Glutamatergic neuron (in vitro differentiated cells): Measurements from ENCODE around the gene UBC. TPM values are rescaled to one million over a fixed set of nuclear protein-coding genes. Genes with fewer than 3 reads are reported as not detected.
A peak's percentile ranks its signal among the peaks of the same experiment; 100 is the strongest.

Source experiments
- DNase-seq: peaks from one replicate; pipeline ENCODE4 v3.0.0; 2022
- H3K27ac Mint-ChIP-seq: one replicate; pipeline ENCODE4 v1.8.0; 2020; ENCODE audit warnings: mild to moderate bottlenecking, mixed read lengths, inconsistent platforms; ENCODE audit not compliant: unreplicated experiment
- H3K27me3 Mint-ChIP-seq: one replicate; pipeline ENCODE4 v1.8.0; 2020; ENCODE audit warnings: mild to moderate bottlenecking, moderate library complexity, mixed read lengths, inconsistent platforms; ENCODE audit not compliant: unreplicated experiment
- H3K36me3 Mint-ChIP-seq: one replicate; pipeline ENCODE4 v1.8.0; 2020; ENCODE audit warnings: mild to moderate bottlenecking, mixed read lengths, inconsistent platforms; ENCODE audit not compliant: unreplicated experiment
- H3K4me1 Mint-ChIP-seq: one replicate; pipeline ENCODE4 v1.8.0; 2020; ENCODE audit warnings: mild to moderate bottlenecking, low read depth, mixed read lengths, inconsistent platforms; ENCODE audit not compliant: unreplicated experiment
- H3K4me3 Mint-ChIP-seq: one replicate; pipeline ENCODE4 v1.8.0; 2020; ENCODE audit warnings: mild to moderate bottlenecking, mixed read lengths, inconsistent platforms; ENCODE audit not compliant: unreplicated experiment
- H3K9me3 Mint-ChIP-seq: one replicate; pipeline ENCODE4 v1.8.0; 2020; ENCODE audit warnings: mild to moderate bottlenecking, moderate library complexity, mixed read lengths, inconsistent platforms; ENCODE audit not compliant: unreplicated experiment
- CTCF ChIP-seq: fragments of 200-600 bp; sonication (generic); IDR thresholded peaks from one replicate; pipeline ENCODE4 v1.5.0; 2021; ENCODE audit not compliant: partially characterized antibody, unreplicated experiment
- total RNA-seq: library from RNA; stranded (reverse); fragmentation: NEBNext Ultra II Directional; extraction: Animal tissue kit (Norgen Biotek cat#: 25700); gene quantifications from one replicate; pipeline ENCODE4 v1.2.1, GENCODE V29; 2021; ENCODE audit not compliant: unreplicated experiment

UBC gene
- total RNA-seq, 1 donor from 2014 or later: 966 TPM

- TF ChIP-seq CTCF: no peak
- peaks cover 6% of the 10 kb centered on the region for H3K27me3 Mint-ChIP-seq
- H3K4me3 Mint-ChIP-seq: no peak overlapping the region
- H3K4me1 Mint-ChIP-seq: peaks cover 15% of the 10 kb centered on the region
- no peak for DNase-seq
- H3K36me3 Mint-ChIP-seq: no peaks in the 10 kb centered on the region
- H3K27ac Mint-ChIP-seq: no peak overlapping the region
- H3K9me3 Mint-ChIP-seq: peaks cover 8% of the 10 kb centered on the region
These were observed 47.5 kb downstream of the UBC start for GRCh38 chr12:124866883-124867400.

- DNase-seq: no peak
- Mint-ChIP-seq H3K9me3 (peaks cover 6% of the 10 kb centered on the region), H3K27me3 (peaks cover 4% of the 10 kb centered on the region), H3K4me3 (no peak overlapping the region), H3K27ac (no peak overlapping the region), H3K36me3 (no peaks in the 10 kb centered on the region), H3K4me1 (peaks cover 19% of the 10 kb centered on the region)
- no peak for TF ChIP-seq CTCF
These were observed 48.1 kb downstream of the UBC start for GRCh38 chr12:124866195-124866882.

- no peak for DNase-seq
- peaks cover 6% of the 10 kb centered on the region for H3K9me3 Mint-ChIP-seq
- peaks cover 18% of the 10 kb centered on the region for H3K4me1 Mint-ChIP-seq
- H3K36me3 Mint-ChIP-seq: no peaks in the 10 kb centered on the region
- H3K4me3 Mint-ChIP-seq: no peak overlapping the region
- H3K27ac Mint-ChIP-seq: no peak overlapping the region
- TF ChIP-seq CTCF: no peak
- peaks cover 4% of the 10 kb centered on the region for H3K27me3 Mint-ChIP-seq
These were observed 48.7 kb downstream of the UBC start for GRCh38 chr12:124865728-124866127.

- peak overlapping the region; percentile 23 for H3K27ac Mint-ChIP-seq
- DNase-seq: no peak
- TF ChIP-seq CTCF: no peak
- H3K36me3 Mint-ChIP-seq: no peaks in the 10 kb centered on the region
- H3K9me3 Mint-ChIP-seq: peaks cover 6% of the 10 kb centered on the region
- peaks cover 23% of the 10 kb centered on the region for H3K4me1 Mint-ChIP-seq
- H3K4me3 Mint-ChIP-seq: peak overlapping the region; percentile 63
- H3K27me3 Mint-ChIP-seq: peaks cover 4% of the 10 kb centered on the region
These were observed 50.1 kb downstream of the UBC start for GRCh38 chr12:124864326-124864752.
